HepG2 (cell line): Measurements from ENCODE around the gene KLF11. TPM values are rescaled to one million over a fixed set of nuclear protein-coding genes. Genes with fewer than 3 reads are reported as not detected.
A peak's percentile ranks its signal among the peaks of the same experiment; 100 is the strongest.

Experiments
- ATF7 ChIP-seq, 2 experiments: fragments of 450-650 bp in 1 of 2; sonication (generic) in 1 of 2; formaldehyde crosslinking in 1 of 2; IDR thresholded peaks; 2 replicates each; pipeline versions ENCODE4 v1.4.0 to v1.6.1; 2016 to 2020; ENCODE audit warnings: antibody characterized with exemption in 1 of 2, mild to moderate bottlenecking in 1 of 2, missing genetic modification reagents in 1 of 2
- ZNF260 ChIP-seq: sonication (generic); formaldehyde crosslinking; IDR thresholded peaks from 2 replicates; pipeline ENCODE4 v1.4.0; 2020; ENCODE audit warnings: missing genetic modification reagents, low read depth, mild to moderate bottlenecking, borderline replicate concordance
- ZNF460 ChIP-seq: sonication (generic); formaldehyde crosslinking; IDR thresholded peaks from 2 replicates; pipeline ENCODE4 v1.5.1; 2020; ENCODE audit warnings: missing genetic modification reagents, mild to moderate bottlenecking, borderline replicate concordance
- ZNF562 ChIP-seq: sonication (generic); formaldehyde crosslinking; IDR thresholded peaks from 2 replicates; pipeline ENCODE4 v1.8.0; 2022; ENCODE audit warnings: missing genetic modification reagents, borderline replicate concordance
- ZNF614 ChIP-seq: IDR thresholded peaks from 2 replicates; pipeline ENCODE4 v1.6.1; 2018; ENCODE audit warnings: missing biosample characterization, missing genetic modification reagents, inconsistent platforms, borderline replicate concordance
- ZSCAN31 ChIP-seq: sonication (generic); formaldehyde crosslinking; IDR thresholded peaks from 2 replicates; pipeline ENCODE4 v1.5.0; 2020; ENCODE audit warnings: low read depth, mild to moderate bottlenecking, missing genetic modification reagents
- polyA plus RNA-seq, 8 experiments: library from polyadenylated mRNA; depleted of rRNA in 3 of 8; stranded (reverse) in 7 of 8; unstranded in 1 of 8; fragments of >200 nt; fragmentation: Illumina TruSeq in 4 of 8; extraction: Trizol in 4 of 8; gene quantifications; 2 replicates each; pipeline versions ENCODE4 v1.2.1 to v1.2.3, GENCODE V29; 2011 to 2016; ENCODE audit warnings: low read depth in 4 of 8, missing spikeins in 1 of 8, mixed read lengths in 1 of 8; ENCODE audit not compliant: insufficient read depth in 1 of 8
- total RNA-seq, 5 experiments: library from RNA; depleted of rRNA; stranded (reverse); fragments of >200 nt; fragmentation: Illumina TruSeq; extraction: Trizol; gene quantifications; 2 replicates each; pipeline ENCODE4 v1.2.3, GENCODE V29; 2016; ENCODE audit warnings: low read depth in 1 of 5
- TF ChIP-seq, protein P1 (sequence below): sonication (generic); formaldehyde crosslinking; IDR thresholded peaks from 2 replicates; pipeline ENCODE4 v1.4.0; 2020; ENCODE audit warnings: missing genetic modification reagents
- TF ChIP-seq, protein P2 (sequence below): IDR thresholded peaks from 2 replicates; pipeline ENCODE4 v1.6.1; 2016; ENCODE audit warnings: missing genetic modification reagents, missing compliant biosample characterization
- TF ChIP-seq, protein P3 (sequence below): sonication (generic); formaldehyde crosslinking; IDR thresholded peaks from 2 replicates; pipeline ENCODE4 v1.8.0; 2022; ENCODE audit warnings: mild to moderate bottlenecking, missing genetic modification reagents, borderline replicate concordance
- TF ChIP-seq, protein P4 (sequence below): sonication (generic); formaldehyde crosslinking; conservative IDR thresholded peaks from 2 replicates; pipeline ENCODE4 v1.4.0; 2020; ENCODE audit warnings: missing genetic modification reagents

Gene KLF11
- total and polyA plus RNA-seq, 2 of the 13 experiments (the other 11 are each of a cell fraction or from before 2014, with no cell fraction given), result 2.5 to 11.8 TPM

DNA sequence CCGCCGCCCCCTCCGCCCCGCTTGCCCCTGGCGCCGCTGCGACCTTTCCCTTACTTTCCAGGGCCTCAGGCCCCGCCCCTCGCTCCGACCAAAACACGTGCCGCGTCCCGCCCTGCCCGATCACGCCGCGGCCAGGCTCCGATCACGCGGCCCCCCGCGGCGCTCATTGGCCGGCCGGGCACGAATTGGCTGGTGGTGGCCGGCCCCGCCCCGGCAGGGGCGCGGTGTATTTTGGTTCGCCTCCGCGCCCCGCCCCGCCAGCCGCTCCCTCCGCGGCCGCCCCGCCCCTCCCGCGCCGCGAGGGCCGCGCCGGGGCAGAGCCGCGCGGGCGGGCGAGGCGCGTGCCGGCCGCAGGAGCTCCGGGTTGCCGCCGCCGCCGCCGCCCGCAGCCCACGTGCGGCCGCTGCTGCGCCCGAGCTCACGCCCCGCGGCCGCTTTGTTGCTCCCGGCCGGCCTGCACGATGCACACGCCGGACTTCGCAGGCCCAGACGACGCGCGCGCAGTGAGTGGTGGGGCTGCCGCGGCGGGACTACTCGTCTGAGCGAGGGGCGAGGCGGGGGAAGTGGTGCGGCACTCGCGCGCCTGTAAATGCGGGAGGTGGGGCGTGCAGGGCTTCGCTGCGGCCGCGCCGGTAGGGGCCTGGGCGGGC is at the start of gene KLF11 (continued):
- TF ChIP-seq, protein P1, sequence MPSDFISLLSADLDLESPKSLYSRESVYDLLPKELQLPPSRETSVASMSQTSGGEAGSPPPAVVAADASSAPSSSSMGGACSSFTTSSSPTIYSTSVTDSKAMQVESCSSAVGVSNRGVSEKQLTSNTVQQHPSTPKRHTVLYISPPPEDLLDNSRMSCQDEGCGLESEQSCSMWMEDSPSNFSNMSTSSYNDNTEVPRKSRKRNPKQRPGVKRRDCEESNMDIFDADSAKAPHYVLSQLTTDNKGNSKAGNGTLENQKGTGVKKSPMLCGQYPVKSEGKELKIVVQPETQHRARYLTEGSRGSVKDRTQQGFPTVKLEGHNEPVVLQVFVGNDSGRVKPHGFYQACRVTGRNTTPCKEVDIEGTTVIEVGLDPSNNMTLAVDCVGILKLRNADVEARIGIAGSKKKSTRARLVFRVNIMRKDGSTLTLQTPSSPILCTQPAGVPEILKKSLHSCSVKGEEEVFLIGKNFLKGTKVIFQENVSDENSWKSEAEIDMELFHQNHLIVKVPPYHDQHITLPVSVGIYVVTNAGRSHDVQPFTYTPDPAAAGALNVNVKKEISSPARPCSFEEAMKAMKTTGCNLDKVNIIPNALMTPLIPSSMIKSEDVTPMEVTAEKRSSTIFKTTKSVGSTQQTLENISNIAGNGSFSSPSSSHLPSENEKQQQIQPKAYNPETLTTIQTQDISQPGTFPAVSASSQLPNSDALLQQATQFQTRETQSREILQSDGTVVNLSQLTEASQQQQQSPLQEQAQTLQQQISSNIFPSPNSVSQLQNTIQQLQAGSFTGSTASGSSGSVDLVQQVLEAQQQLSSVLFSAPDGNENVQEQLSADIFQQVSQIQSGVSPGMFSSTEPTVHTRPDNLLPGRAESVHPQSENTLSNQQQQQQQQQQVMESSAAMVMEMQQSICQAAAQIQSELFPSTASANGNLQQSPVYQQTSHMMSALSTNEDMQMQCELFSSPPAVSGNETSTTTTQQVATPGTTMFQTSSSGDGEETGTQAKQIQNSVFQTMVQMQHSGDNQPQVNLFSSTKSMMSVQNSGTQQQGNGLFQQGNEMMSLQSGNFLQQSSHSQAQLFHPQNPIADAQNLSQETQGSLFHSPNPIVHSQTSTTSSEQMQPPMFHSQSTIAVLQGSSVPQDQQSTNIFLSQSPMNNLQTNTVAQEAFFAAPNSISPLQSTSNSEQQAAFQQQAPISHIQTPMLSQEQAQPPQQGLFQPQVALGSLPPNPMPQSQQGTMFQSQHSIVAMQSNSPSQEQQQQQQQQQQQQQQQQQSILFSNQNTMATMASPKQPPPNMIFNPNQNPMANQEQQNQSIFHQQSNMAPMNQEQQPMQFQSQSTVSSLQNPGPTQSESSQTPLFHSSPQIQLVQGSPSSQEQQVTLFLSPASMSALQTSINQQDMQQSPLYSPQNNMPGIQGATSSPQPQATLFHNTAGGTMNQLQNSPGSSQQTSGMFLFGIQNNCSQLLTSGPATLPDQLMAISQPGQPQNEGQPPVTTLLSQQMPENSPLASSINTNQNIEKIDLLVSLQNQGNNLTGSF (CRISPR knock-in tag), result peak; percentile 99
- no peak for TF ChIP-seq ATF7 (IDR thresholded peaks at IDR 0.05)
- no peak; the same call in 1 of the 2 replicates for TF ChIP-seq ATF7 (CRISPR knock-in tag; IDR thresholded peaks at IDR 0.05)
- TF ChIP-seq, protein P2, sequence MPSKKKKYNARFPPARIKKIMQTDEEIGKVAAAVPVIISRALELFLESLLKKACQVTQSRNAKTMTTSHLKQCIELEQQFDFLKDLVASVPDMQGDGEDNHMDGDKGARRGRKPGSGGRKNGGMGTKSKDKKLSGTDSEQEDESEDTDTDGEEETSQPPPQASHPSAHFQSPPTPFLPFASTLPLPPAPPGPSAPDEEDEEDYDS (CRISPR knock-in tag), result peak; percentile 56
- peak; percentile 65; the same call in 1 of the 2 replicates for TF ChIP-seq ZSCAN31 (CRISPR knock-in tag)
- peak; percentile 86 for TF ChIP-seq ZNF562 (CRISPR knock-in tag)
- TF ChIP-seq, protein P3, sequence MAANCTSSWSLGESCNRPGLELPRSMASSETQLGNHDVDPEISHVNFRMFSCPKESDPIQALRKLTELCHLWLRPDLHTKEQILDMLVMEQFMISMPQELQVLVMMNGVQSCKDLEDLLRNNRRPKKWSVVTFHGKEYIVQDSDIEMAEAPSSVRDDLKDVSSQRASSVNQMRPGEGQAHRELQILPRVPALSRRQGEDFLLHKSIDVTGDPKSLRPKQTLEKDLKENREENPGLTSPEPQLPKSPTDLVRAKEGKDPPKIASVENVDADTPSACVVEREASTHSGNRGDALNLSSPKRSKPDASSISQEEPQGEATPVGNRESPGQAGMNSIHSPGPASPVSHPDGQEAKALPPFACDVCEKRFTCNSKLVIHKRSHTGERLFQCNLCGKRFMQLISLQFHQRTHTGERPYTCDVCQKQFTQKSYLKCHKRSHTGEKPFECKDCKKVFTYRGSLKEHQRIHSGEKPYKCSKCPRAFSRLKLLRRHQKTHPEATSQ (CRISPR knock-in tag), result 0 out of 2 replicates have a peak, but pooled peaks have one; percentile 55
- TF ChIP-seq, protein P4, sequence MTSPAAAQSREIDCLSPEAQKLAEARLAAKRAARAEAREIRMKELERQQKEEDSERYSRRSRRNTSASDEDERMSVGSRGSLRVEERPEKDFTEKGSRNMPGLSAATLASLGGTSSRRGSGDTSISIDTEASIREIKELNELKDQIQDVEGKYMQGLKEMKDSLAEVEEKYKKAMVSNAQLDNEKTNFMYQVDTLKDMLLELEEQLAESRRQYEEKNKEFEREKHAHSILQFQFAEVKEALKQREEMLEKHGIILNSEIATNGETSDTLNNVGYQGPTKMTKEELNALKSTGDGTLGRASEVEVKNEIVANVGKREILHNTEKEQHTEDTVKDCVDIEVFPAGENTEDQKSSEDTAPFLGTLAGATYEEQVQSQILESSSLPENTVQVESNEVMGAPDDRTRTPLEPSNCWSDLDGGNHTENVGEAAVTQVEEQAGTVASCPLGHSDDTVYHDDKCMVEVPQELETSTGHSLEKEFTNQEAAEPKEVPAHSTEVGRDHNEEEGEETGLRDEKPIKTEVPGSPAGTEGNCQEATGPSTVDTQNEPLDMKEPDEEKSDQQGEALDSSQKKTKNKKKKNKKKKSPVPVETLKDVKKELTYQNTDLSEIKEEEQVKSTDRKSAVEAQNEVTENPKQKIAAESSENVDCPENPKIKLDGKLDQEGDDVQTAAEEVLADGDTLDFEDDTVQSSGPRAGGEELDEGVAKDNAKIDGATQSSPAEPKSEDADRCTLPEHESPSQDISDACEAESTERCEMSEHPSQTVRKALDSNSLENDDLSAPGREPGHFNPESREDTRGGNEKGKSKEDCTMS (CRISPR knock-in tag), result no peak
- no peak for TF ChIP-seq ZNF260
- TF ChIP-seq ZNF614 (CRISPR knock-in tag), result peak; percentile 61; the same call in 1 of the 2 replicates
- no peak for TF ChIP-seq ZNF460
